Measurements from ENCODE around the gene ADCK2. TPM values are rescaled to one million over a fixed set of nuclear protein-coding genes. Genes with fewer than 3 reads are reported as not detected.
"Not testable (repeated sequence)": the region's sequence is repeated elsewhere in the genome, so short reads cannot be mapped to it uniquely, and the experiment has no call there.

Gene ADCK2
- total and polyA plus RNA-seq, 2 donors = 10.4 to 17.8 TPM

- peaks cover 2 to 16% of the 10 kb centered on the region in 2 donors for H3K4me1 ChIP-seq (ENCODE audit: control insufficient read depth in 2 of 2, insufficient read depth in 2 of 2, low read length in 2 of 2)
Measured at GRCh38 chr7:140654661-140655060, 18.1 kb upstream of the ADCK2 start.

DNA sequence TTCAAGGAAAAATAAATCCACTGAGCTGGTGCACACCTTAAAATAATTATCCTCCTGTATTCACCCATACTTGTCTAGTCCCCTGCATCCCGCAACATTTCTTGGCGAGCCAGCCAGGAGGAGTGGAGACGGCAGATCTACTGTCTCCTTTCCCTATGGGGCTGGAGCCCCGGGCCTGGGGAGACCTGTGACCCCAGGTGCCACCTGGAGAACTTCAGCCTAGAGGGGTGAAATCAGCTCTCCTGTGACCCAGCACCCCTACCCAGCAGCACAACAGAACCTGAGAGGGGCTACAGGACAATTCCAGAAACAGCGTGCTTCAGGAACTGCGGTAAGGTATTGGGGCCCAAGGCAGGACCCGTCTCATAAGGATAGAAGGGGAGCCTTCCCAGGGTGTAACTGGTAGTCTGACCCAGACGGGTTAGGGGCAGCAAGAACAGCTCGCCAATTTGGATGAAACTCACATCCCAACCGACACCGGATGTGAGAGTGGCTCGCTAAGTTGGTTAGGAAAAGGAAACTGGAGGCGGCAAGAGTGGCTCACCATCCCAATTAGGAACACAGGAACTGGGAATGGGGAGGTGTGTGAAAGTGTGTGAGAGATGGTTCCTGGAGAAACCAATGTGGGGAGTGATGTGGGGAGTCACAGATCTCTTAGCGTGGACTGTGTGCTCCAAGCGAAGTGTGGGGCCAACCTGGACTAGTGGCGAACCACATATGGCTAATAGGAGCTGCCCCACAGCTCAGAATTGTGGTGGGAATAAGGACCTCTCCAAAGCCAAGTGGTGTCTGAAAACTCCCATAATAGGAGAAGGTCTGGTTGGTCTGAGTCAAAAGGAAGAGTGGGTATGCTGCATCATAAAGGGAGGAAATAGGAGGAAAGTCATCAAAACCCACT lies 17.0 kb upstream of the ADCK2 start:
- Histone ChIP-seq H3K9me3 (ENCODE audit: control insufficient read depth in 2 of 2, insufficient read depth in 1 of 2, low read length in 1 of 2) (no peaks in the 10 kb centered on the region), H3K27ac (ENCODE audit: low read depth in 1 of 2, low read length in 1 of 2) (no peak overlapping the region), H3K4me3 (ENCODE audit: low read length in 2 of 2) (no peak overlapping the region), H3K36me3 (ENCODE audit: control insufficient read depth in 2 of 2, insufficient read depth in 2 of 2, low read length in 1 of 2) (no peaks in the 10 kb centered on the region), H3K27me3 (ENCODE audit: control insufficient read depth in 2 of 2, insufficient read depth in 1 of 2, low read length in 1 of 2) (no peaks in the 10 kb centered on the region), H3K4me1 (ENCODE audit: control insufficient read depth in 2 of 2, insufficient read depth in 2 of 2, low read length in 2 of 2) (peaks cover 2 to 16% of the 10 kb centered on the region in 2 donors)
- 96% methylated on average over 16 of the region's 16 CpGs for WGBS
- no peak for DNase-seq (ENCODE audit: low read depth in 6 of 9, low spot score in 9 of 9)

More at GRCh38 chr7:140654661-140655060, 18.1 kb upstream of the ADCK2 start:
- H3K4me3 ChIP-seq (ENCODE audit: low read length in 2 of 2) = no peak overlapping the region
- no peaks in the 10 kb centered on the region for H3K36me3 ChIP-seq (ENCODE audit: control insufficient read depth in 2 of 2, insufficient read depth in 2 of 2, low read length in 1 of 2)
- DNase-seq (ENCODE audit: low read depth in 6 of 9, low spot score in 9 of 9) = no peak
- H3K27ac ChIP-seq (ENCODE audit: low read depth in 1 of 2, low read length in 1 of 2) = no peak overlapping the region
- H3K27me3 ChIP-seq (ENCODE audit: control insufficient read depth in 2 of 2, insufficient read depth in 1 of 2, low read length in 1 of 2) = no peaks in the 10 kb centered on the region
- H3K9me3 ChIP-seq (ENCODE audit: control insufficient read depth in 2 of 2, insufficient read depth in 1 of 2, low read length in 1 of 2) = no peaks in the 10 kb centered on the region
- WGBS = 97% methylated on average over 4 of the region's 4 CpGs

DNA sequence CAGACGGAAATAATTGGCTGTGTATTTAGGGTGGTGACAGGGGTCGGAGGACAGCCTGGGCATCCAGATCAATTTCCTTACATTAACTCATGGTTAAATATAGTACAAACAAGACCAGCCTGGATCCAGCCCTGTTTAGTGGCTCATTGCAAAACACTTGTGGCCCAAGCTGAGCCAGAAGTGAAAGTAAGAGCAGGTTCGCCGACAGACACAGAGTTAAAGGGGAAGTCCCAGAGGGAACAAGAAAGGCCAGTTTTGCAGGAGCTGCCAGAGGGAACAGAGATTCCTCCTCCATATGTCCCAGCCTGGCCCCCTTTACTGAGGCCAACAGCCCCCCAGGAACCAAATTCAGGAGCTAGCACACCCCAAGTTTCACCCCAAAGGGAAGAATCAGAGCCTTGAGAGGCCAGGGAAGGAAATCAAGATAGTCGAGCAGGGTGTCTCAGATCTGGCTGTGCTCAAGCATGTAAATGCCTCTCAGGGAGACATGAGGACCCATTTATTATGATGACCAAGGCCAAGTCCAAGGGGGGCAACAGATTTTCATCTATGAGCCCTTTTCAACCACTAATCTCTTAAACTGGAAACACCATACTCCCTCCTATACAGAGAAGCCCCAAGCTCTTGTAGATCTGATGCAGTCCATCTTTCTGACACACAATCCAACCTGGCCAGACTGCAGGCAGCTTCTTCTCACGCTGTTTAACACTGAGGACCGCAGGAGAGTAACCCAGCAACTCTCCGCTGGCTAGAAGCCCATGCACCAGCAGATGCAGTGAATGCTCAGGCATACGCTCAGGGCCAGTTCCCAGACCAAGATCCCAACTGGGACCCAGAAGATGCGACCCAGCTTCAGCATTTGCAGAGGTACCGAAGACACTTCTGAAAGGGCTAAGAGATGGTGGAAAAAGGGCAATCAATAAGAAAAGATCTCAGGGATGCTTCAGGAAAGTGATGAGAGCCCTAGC lies 15.9 kb upstream of the ADCK2 start:
- Histone ChIP-seq H3K36me3 (ENCODE audit: control insufficient read depth in 2 of 2, insufficient read depth in 2 of 2, low read length in 1 of 2) (no peaks in the 10 kb centered on the region), H3K27me3 (ENCODE audit: control insufficient read depth in 2 of 2, insufficient read depth in 1 of 2, low read length in 1 of 2) (no peaks in the 10 kb centered on the region), H3K4me3 (ENCODE audit: low read length in 2 of 2) (peak overlapping the region in 1 of 2 donors; percentile 26), H3K27ac (ENCODE audit: low read depth in 1 of 2, low read length in 1 of 2) (no peak overlapping the region), H3K4me1 (ENCODE audit: control insufficient read depth in 2 of 2, insufficient read depth in 2 of 2, low read length in 2 of 2) (peaks cover 2 to 16% of the 10 kb centered on the region in 2 donors), H3K9me3 (ENCODE audit: control insufficient read depth in 2 of 2, insufficient read depth in 1 of 2, low read length in 1 of 2) (no peaks in the 10 kb centered on the region)
- DNase-seq (ENCODE audit: low read depth in 6 of 9, low spot score in 9 of 9) = peak in 4 of 9 donors; percentile 20 to 78 (median 47)
- 63% methylated on average over 11 of the region's 11 CpGs for WGBS

DNA sequence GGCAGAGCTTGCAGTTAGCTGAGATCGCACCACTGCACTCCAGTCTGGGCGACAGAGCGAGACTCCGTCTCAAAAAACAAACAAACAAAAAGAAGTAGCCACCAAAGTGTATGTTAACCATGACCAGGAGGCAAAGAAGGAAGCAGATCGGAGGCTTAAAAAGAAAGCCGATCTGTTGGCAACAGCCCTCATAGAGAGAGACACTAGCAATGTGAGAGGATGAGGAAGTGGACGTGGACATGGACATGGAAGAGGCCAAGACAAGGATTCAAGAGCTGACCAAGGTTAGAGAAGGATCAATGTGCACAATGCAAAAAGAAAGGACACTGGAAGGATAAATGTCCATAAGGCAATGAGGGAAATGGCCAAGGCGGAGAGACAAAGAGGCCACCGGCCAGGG lies 14.9 kb upstream of the ADCK2 start:
- whole genome bisulfite sequencing = 98% methylated on average over 9 of the region's 9 CpGs
- H3K4me3 ChIP-seq (ENCODE audit: low read length in 2 of 2) = no peak overlapping the region
- no peaks in the 10 kb centered on the region for H3K36me3 ChIP-seq (ENCODE audit: control insufficient read depth in 2 of 2, insufficient read depth in 2 of 2, low read length in 1 of 2)
- DNase-seq (ENCODE audit: low read depth in 6 of 9, low spot score in 9 of 9) = no peak
- H3K27me3 ChIP-seq (ENCODE audit: control insufficient read depth in 2 of 2, insufficient read depth in 1 of 2, low read length in 1 of 2) = no peaks in the 10 kb centered on the region
- peaks cover 2 to 16% of the 10 kb centered on the region in 2 donors for H3K4me1 ChIP-seq (ENCODE audit: control insufficient read depth in 2 of 2, insufficient read depth in 2 of 2, low read length in 2 of 2)
- no peak overlapping the region for H3K27ac ChIP-seq (ENCODE audit: low read depth in 1 of 2, low read length in 1 of 2)
- no peaks in the 10 kb centered on the region for H3K9me3 ChIP-seq (ENCODE audit: control insufficient read depth in 2 of 2, insufficient read depth in 1 of 2, low read length in 1 of 2)

DNA sequence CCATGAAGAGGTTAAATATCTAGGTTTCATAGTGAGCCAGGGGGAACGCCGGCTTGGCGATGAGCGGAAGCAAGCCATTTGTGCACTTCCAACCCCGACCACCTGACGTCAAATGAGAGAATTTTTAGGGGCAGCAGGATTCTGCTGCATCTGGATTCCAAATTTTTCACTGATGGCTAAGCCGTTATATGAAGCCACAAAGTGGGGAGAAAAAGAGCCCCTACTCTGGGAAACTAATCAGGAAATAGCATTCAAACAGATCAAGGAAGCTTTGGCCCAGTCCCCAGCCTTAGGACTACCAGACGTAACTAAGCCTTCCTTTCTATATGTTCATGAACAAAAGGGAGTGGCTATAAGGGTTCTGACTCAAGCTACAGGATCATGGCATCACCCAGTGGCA lies 12.9 kb upstream of the ADCK2 start:
- 89% methylated on average over 8 of the region's 8 CpGs for WGBS
- Histone ChIP-seq H3K4me3 (ENCODE audit: low read length in 2 of 2) (no peak overlapping the region), H3K27ac (ENCODE audit: low read depth in 1 of 2, low read length in 1 of 2) (no peak overlapping the region), H3K27me3 (ENCODE audit: control insufficient read depth in 2 of 2, insufficient read depth in 1 of 2, low read length in 1 of 2) (no peaks in the 10 kb centered on the region), H3K4me1 (ENCODE audit: control insufficient read depth in 2 of 2, insufficient read depth in 2 of 2, low read length in 2 of 2) (peaks cover 2 to 14% of the 10 kb centered on the region in 2 donors), H3K9me3 (ENCODE audit: control insufficient read depth in 2 of 2, insufficient read depth in 1 of 2, low read length in 1 of 2) (no peaks in the 10 kb centered on the region), H3K36me3 (ENCODE audit: control insufficient read depth in 2 of 2, insufficient read depth in 2 of 2, low read length in 1 of 2) (no peaks in the 10 kb centered on the region)
- no peak for DNase-seq (ENCODE audit: low read depth in 6 of 9, low spot score in 9 of 9)

DNA sequence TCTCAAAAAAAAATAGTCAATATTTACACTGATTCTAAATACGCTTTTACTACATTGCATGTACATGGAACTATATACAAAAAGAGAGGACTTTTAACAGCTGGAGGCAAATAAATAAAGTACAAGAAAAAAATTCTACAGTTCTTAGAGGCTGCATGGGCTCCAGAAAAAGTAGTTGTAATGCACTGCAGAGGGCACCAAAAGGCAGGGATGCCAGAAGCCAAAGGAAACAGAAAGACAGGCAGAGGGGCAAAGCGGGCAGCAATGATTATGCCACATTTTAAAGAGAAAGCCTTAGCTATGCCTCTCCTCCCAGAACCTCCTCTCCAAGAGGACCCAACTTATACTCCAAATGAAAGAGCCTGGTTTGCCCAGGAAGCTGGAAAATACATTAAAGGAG lies 11.6 kb upstream of the ADCK2 start:
- Histone ChIP-seq H3K4me1 (ENCODE audit: control insufficient read depth in 2 of 2, insufficient read depth in 2 of 2, low read length in 2 of 2) (peaks cover 2 to 12% of the 10 kb centered on the region in 2 donors), H3K9me3 (ENCODE audit: control insufficient read depth in 2 of 2, insufficient read depth in 1 of 2, low read length in 1 of 2) (no peaks in the 10 kb centered on the region), H3K4me3 (ENCODE audit: low read length in 2 of 2) (no peak overlapping the region), H3K27ac (ENCODE audit: low read depth in 1 of 2, low read length in 1 of 2) (no peak overlapping the region), H3K27me3 (ENCODE audit: control insufficient read depth in 2 of 2, insufficient read depth in 1 of 2, low read length in 1 of 2) (no peaks in the 10 kb centered on the region), H3K36me3 (ENCODE audit: control insufficient read depth in 2 of 2, insufficient read depth in 2 of 2, low read length in 1 of 2) (no peaks in the 10 kb centered on the region)
- WGBS = 72% methylated on average over 2 of the region's 2 CpGs
- no peak for DNase-seq (ENCODE audit: low read depth in 6 of 9, low spot score in 9 of 9)

- WGBS = 100% methylated on average over 1 of the region's 2 CpGs
- not testable (repeated sequence) for H3K36me3 ChIP-seq (ENCODE audit: control insufficient read depth in 2 of 2, insufficient read depth in 2 of 2, low read length in 1 of 2); H3K27ac ChIP-seq (ENCODE audit: low read depth in 1 of 2, low read length in 1 of 2); DNase-seq (ENCODE audit: low read depth in 6 of 9, low spot score in 9 of 9); H3K4me1 ChIP-seq (ENCODE audit: control insufficient read depth in 2 of 2, insufficient read depth in 2 of 2, low read length in 2 of 2); H3K27me3 ChIP-seq (ENCODE audit: control insufficient read depth in 2 of 2, insufficient read depth in 1 of 2, low read length in 1 of 2); H3K4me3 ChIP-seq (ENCODE audit: low read length in 2 of 2); H3K9me3 ChIP-seq (ENCODE audit: control insufficient read depth in 2 of 2, insufficient read depth in 1 of 2, low read length in 1 of 2)
Measured at GRCh38 chr7:140662938-140663337, 9.8 kb upstream of the ADCK2 start.

- Histone ChIP-seq H3K27ac (ENCODE audit: low read depth in 1 of 2, low read length in 1 of 2) (no peak overlapping the region), H3K9me3 (ENCODE audit: control insufficient read depth in 2 of 2, insufficient read depth in 1 of 2, low read length in 1 of 2) (no peaks in the 10 kb centered on the region), H3K27me3 (ENCODE audit: control insufficient read depth in 2 of 2, insufficient read depth in 1 of 2, low read length in 1 of 2) (no peaks in the 10 kb centered on the region), H3K4me1 (ENCODE audit: control insufficient read depth in 2 of 2, insufficient read depth in 2 of 2, low read length in 2 of 2) (peaks cover 0 to 5% of the 10 kb centered on the region in 2 donors), H3K36me3 (ENCODE audit: control insufficient read depth in 2 of 2, insufficient read depth in 2 of 2, low read length in 1 of 2) (no peaks in the 10 kb centered on the region), H3K4me3 (ENCODE audit: low read length in 2 of 2) (no peak overlapping the region)
- no peak for DNase-seq (ENCODE audit: low read depth in 6 of 9, low spot score in 9 of 9)
- 86% methylated on average over 1 of the region's 1 CpG for WGBS
Measured at GRCh38 chr7:140667476-140667875, 5.3 kb upstream of the ADCK2 start.

GRCh38 chr7:140668641-140669040 lies 4.1 kb upstream of the ADCK2 start:
- H3K4me1 ChIP-seq (ENCODE audit: control insufficient read depth in 2 of 2, insufficient read depth in 2 of 2, low read length in 2 of 2) = peaks cover 4 to 9% of the 10 kb centered on the region in 2 donors
- no peaks in the 10 kb centered on the region for H3K36me3 ChIP-seq (ENCODE audit: control insufficient read depth in 2 of 2, insufficient read depth in 2 of 2, low read length in 1 of 2)
- no peak overlapping the region for H3K4me3 ChIP-seq (ENCODE audit: low read length in 2 of 2)
- H3K9me3 ChIP-seq (ENCODE audit: control insufficient read depth in 2 of 2, insufficient read depth in 1 of 2, low read length in 1 of 2) = no peaks in the 10 kb centered on the region
- no peak overlapping the region for H3K27ac ChIP-seq (ENCODE audit: low read depth in 1 of 2, low read length in 1 of 2)
- H3K27me3 ChIP-seq (ENCODE audit: control insufficient read depth in 2 of 2, insufficient read depth in 1 of 2, low read length in 1 of 2) = no peaks in the 10 kb centered on the region
- WGBS = 88% methylated on average over 1 of the region's 1 CpG
- no peak for DNase-seq (ENCODE audit: low read depth in 6 of 9, low spot score in 9 of 9)

Data from thymus (tissue), 11 donors.